ENCODE measurements around the gene GRM1.

GRM1 gene

DNA sequence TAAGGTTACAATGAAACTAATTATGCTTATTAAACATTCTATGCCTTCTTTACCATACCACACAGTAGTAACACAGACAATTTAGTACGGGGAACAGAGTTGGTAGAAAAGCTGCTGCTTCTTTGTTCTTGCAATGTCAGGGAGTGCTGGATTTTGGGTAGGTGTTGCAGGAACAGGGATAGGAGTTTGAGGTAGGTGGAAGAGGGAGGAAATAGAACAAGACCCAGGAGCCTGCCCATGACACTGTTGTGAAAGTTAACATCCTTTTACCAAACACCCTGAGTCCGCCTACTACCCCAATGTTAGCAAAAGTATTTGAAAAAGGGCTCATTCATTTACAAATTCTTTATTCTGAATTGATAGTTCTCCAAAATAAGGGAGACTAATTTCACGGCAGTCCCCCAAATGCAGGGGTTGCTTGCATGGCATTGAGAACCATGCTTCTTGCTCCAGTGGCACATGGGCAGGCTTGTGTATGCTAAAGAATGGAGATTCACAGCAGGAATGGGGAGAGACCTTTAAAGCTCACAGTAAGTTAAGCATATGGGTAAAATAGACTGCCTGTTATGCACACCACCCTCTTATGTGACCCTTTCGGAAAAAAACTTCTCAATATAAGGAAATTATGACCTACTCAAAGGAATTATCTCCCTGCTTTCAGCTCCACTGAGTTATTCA is 181.7 kb downstream of the GRM1 start:
- in situ Hi-C loops (cut with MboI; ENCODE audit: low pct_unique_long_range_greater_than_20kb, low sequenced_read_pairs, unreplicated experiment): no loop called here
- no peak for DNase-seq (ENCODE audit: low spot score)
- TF ChIP-seq, protein P1, sequence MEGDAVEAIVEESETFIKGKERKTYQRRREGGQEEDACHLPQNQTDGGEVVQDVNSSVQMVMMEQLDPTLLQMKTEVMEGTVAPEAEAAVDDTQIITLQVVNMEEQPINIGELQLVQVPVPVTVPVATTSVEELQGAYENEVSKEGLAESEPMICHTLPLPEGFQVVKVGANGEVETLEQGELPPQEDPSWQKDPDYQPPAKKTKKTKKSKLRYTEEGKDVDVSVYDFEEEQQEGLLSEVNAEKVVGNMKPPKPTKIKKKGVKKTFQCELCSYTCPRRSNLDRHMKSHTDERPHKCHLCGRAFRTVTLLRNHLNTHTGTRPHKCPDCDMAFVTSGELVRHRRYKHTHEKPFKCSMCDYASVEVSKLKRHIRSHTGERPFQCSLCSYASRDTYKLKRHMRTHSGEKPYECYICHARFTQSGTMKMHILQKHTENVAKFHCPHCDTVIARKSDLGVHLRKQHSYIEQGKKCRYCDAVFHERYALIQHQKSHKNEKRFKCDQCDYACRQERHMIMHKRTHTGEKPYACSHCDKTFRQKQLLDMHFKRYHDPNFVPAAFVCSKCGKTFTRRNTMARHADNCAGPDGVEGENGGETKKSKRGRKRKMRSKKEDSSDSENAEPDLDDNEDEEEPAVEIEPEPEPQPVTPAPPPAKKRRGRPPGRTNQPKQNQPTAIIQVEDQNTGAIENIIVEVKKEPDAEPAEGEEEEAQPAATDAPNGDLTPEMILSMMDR (IDR thresholded peaks at IDR 0.05; ENCODE audit: extremely low read depth, insufficient read depth, missing control alignments): no peak

DNA sequence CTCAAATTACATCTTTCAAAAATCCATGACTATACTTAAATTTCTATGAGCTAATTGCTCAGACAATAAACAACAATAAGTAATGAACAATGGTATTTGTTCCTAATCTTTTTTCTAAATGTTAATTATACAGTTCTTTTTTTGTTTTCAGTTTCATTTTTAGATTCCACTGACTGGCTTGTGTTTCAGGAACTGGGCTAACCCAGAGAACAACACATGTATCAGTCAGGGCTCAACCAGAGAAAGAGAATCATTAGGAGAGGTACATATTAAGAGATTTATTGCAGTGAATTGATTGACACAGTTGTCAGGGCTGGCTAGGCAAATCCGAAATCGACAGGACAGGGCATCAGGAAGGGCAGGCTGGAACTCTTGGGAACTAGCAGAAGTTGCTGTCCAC is 182.8 kb downstream of the GRM1 start:
- no peak for DNase-seq (ENCODE audit: low spot score)
- in situ Hi-C loops (cut with MboI; ENCODE audit: low pct_unique_long_range_greater_than_20kb, low sequenced_read_pairs, unreplicated experiment): no loop called here
- TF ChIP-seq, protein P1 (IDR thresholded peaks at IDR 0.05; ENCODE audit: extremely low read depth, insufficient read depth, missing control alignments): no peak

DNA sequence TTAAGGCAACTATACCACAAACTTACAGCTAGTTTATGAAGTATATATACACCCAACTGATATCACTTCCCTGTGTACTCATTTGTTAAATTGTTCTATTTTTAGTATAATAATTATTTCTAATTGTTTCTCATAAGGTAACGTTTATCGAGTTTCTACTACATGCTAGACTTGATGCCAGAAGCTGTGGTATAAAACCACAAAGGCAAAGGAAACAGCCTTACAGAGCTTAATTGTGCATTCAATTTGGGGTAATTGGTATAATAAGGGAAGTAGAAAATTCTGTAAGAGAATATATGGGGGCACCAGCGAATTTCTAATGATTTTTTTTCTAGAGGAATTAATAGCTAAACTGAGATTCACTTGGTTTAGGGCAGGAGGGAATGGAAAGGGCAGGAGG is 183.9 kb downstream of the GRM1 start:
- TF ChIP-seq, protein P1 (IDR thresholded peaks at IDR 0.05; ENCODE audit: extremely low read depth, insufficient read depth, missing control alignments): no peak
- in situ Hi-C loops (cut with MboI; ENCODE audit: low pct_unique_long_range_greater_than_20kb, low sequenced_read_pairs, unreplicated experiment): no loop called here

DNA sequence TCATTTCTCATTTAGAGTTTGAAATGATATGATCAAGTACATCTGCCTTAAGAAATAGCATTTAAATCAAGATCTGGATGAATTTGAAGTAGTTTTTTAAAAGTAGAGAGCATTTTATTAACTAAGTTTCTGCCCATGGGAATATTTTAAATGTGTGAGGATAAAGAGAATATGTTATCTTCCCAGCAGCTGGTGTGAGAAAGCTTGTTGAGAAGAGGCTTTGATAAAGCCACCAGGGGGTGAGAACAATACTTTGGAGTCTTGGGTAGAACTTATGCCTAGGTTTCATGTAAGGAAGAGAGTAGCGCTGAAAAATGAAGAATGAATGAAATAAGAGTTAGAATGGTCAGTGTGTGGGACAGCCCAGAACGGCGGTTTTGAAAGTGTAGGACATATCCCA is 190.2 kb downstream of the GRM1 start:
- TF ChIP-seq, protein P1 (IDR thresholded peaks at IDR 0.05; ENCODE audit: extremely low read depth, insufficient read depth, missing control alignments): no peak
- no peak for DNase-seq (ENCODE audit: low spot score)
- in situ Hi-C loops (cut with MboI; ENCODE audit: low pct_unique_long_range_greater_than_20kb, low sequenced_read_pairs, unreplicated experiment): no loop called here

More for the DNA sequence above, 183.9 kb downstream of the GRM1 start:
- no peak for DNase-seq (ENCODE audit: low spot score)

DNA sequence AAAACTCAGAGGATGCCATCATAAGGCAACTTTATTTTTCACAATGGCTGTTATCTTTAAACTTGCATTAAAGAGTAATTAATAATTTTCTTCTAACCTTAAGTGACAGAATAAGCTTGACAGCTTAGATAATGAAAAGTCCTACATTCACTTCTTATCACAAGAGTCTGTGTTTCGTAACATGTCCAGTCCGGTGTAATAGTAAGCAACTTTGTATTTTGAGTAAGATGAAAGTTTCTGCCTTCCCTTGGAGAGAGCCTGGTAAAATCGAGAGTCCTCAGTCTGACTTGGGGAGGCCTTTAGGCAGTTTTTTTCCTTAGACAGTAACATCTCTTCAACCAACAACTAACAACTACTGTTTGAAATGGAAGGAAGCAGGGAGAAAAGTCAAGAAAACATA is 195.6 kb downstream of the GRM1 start:
- no peak for DNase-seq (ENCODE audit: low spot score)
- in situ Hi-C loops (cut with MboI; ENCODE audit: low pct_unique_long_range_greater_than_20kb, low sequenced_read_pairs, unreplicated experiment): no loop called here

DNA sequence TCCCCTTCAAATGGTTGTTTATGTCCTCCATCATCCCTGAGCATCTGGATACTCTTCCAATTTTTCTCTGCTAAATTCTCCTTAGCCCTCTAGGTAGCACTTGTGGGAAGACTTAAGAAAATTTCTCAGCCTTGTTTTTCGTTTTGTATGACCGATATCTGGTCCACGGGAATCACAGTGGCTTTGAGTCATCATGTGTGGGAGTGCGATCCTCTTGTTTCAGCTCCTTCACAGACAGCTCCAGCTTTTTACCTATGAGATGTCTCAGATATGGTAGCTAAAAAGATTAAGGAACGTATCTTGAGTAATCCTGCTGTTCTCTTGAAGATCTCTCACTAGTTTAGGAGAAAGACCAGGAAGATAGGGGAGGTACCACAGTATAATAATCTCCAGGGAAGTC is 196.1 kb downstream of the GRM1 start:
- TF ChIP-seq, protein P1 (IDR thresholded peaks at IDR 0.05; ENCODE audit: extremely low read depth, insufficient read depth, missing control alignments): no peak
- in situ Hi-C loops (cut with MboI; ENCODE audit: low pct_unique_long_range_greater_than_20kb, low sequenced_read_pairs, unreplicated experiment): no loop called here

More for the DNA sequence above, 195.6 kb downstream of the GRM1 start:
- TF ChIP-seq, protein P1 (IDR thresholded peaks at IDR 0.05; ENCODE audit: extremely low read depth, insufficient read depth, missing control alignments): no peak

More for the DNA sequence above, 196.1 kb downstream of the GRM1 start:
- no peak for DNase-seq (ENCODE audit: low spot score)
